Right lobe of liver (tissue), 6 donors: ENCODE results near the gene PPP1R9A. TPM values are rescaled to one million over a fixed set of nuclear protein-coding genes. Genes with fewer than 3 reads are reported as not detected.

Experiments used
- ATAC-seq, 4 donors: fragments of 200-7000 bp; cut with Tn5 transposase; one replicate each; pipeline ENCODE4 v1.9.1; 2020; ENCODE audit warnings: mild to moderate bottlenecking in 4 of 4, moderate library complexity in 4 of 4
- DNase-seq, 3 donors: peaks; one replicate each; pipeline ENCODE4 v3.0.0-alpha.2; 2020
- H3K27ac ChIP-seq, 3 donors: fragments of 200-600 bp; one replicate each; pipeline ENCODE4 v1.8.0; 2022
- H3K27me3 ChIP-seq, 2 donors: fragments of 200-600 bp; one replicate each; pipeline ENCODE4 v1.8.0; 2022
- H3K36me3 ChIP-seq, 4 donors: fragments of 200-600 bp; sonication (generic) in 1 of 4; one replicate each; pipeline versions ENCODE4 v1.5.1 to v1.8.0; 2017 to 2022; ENCODE audit warnings: control low read depth in 1 of 4
- H3K4me1 ChIP-seq, 4 donors: fragments of 200-600 bp; sonication (generic) in 1 of 4; one replicate each; pipeline versions ENCODE4 v1.5.1 to v1.8.0; 2017 to 2022; ENCODE audit warnings: control low read depth in 1 of 4
- H3K4me3 ChIP-seq, 3 donors: fragments of 200-600 bp; one replicate each; pipeline ENCODE4 v1.8.0; 2022
- H3K9me3 ChIP-seq, 4 donors: fragments of 200-600 bp; sonication (generic) in 1 of 4; one replicate each; pipeline versions ENCODE4 v1.5.1 to v1.8.0; 2017 to 2022; ENCODE audit warnings: control low read depth in 1 of 4
- POLR2A ChIP-seq: fragments of 450-650 bp; IDR thresholded peaks from one replicate; pipeline ENCODE4 v1.6.1; 2017; ENCODE audit warnings: antibody characterized with exemption, mild to moderate bottlenecking
- WGBS: methylation state at CpG from one replicate; pipeline ENCODE4 v1.1.6; 2018; ENCODE audit warnings: low coverage, low lambda C conversion rate; ENCODE audit not compliant: insufficient coverage; ENCODE audit errors: missing lambda C conversion rate; 5-methylcytosine and 5-hydroxymethylcytosine counted together
- intact Hi-C, 2 donors: fragments of 100-400 bp; cut with DNase I; formaldehyde crosslinking; loops; one replicate each; pipeline versions ENCODE4 v1.11.2 to v1.14.1; 2022
- total RNA-seq, 6 experiments: library from RNA; depleted of rRNA in 2 of 6; stranded (reverse); fragments of >200 nt in 2 of 6; fragmentation: NEBNext Ultra II Directional in 3 of 6; extraction: Animal tissue kit (Norgen Biotek cat#: 25700) in 3 of 6; gene quantifications; one replicate each; pipeline versions ENCODE4 v1.1.0 to v1.2.4, GENCODE V29; 2016 to 2023
- TF ChIP-seq, protein P1 (sequence below), 4 donors: fragments of 200-600 bp in 3 of 4; fragments of 450-650 bp in 1 of 4; IDR thresholded peaks; one replicate each; pipeline versions ENCODE4 v1.5.1 to v1.8.0; 2016 to 2022; ENCODE audit warnings: antibody characterized with exemption in 4 of 4, mild to moderate bottlenecking in 2 of 4
- donor health status: DM: no; HTN: yes; CAD: no.
- donor health status: DM: no; HTN: no; CAD: no.
- donor health status: DM: no; HTN: no; CAD: no.
- donor health status: DM: no; HTN: yes; CAD: no.
- donor health status: DM: no; HTN: yes; CAD: no.

PPP1R9A gene
- total RNA-seq, 6 experiments from 2014 or later = 0.49 to 2.0 (median 0.81) TPM

GRCh38 chr7:95240921-95241320 lies 333.5 kb downstream of the PPP1R9A start:
- intact Hi-C loops = no loop called here
- Histone ChIP-seq H3K4me1 (no peaks in the 10 kb centered on the region), H3K36me3 (no peaks in the 10 kb centered on the region), H3K27me3 (no peaks in the 10 kb centered on the region), H3K27ac (no peak overlapping the region), H3K4me3 (no peak overlapping the region), H3K9me3 (no peaks in the 10 kb centered on the region)
- no peak for DNase-seq
- peak; percentile 78 to 98 (median 89) for ATAC-seq
- TF ChIP-seq, protein P1, sequence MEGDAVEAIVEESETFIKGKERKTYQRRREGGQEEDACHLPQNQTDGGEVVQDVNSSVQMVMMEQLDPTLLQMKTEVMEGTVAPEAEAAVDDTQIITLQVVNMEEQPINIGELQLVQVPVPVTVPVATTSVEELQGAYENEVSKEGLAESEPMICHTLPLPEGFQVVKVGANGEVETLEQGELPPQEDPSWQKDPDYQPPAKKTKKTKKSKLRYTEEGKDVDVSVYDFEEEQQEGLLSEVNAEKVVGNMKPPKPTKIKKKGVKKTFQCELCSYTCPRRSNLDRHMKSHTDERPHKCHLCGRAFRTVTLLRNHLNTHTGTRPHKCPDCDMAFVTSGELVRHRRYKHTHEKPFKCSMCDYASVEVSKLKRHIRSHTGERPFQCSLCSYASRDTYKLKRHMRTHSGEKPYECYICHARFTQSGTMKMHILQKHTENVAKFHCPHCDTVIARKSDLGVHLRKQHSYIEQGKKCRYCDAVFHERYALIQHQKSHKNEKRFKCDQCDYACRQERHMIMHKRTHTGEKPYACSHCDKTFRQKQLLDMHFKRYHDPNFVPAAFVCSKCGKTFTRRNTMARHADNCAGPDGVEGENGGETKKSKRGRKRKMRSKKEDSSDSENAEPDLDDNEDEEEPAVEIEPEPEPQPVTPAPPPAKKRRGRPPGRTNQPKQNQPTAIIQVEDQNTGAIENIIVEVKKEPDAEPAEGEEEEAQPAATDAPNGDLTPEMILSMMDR (IDR thresholded peaks at IDR 0.05) = no peak
- no peak for TF ChIP-seq POLR2A
- 30% methylated on average over 1 of the region's 1 CpG for WGBS

- intact Hi-C loops = no loop called here
- no peak for ATAC-seq
- no peak overlapping the region for H3K4me3 ChIP-seq
- DNase-seq = no peak
- no peaks in the 10 kb centered on the region for H3K27me3 ChIP-seq
- TF ChIP-seq, protein P1 (IDR thresholded peaks at IDR 0.05) = no peak
- TF ChIP-seq POLR2A = no peak
- WGBS = 19% methylated on average over 2 of the region's 2 CpGs
- H3K27ac ChIP-seq = no peak overlapping the region
- H3K4me1 ChIP-seq = peaks cover 0 to 3% (median 0%) of the 10 kb centered on the region in 4 donors
- no peaks in the 10 kb centered on the region for H3K36me3 ChIP-seq
- no peaks in the 10 kb centered on the region for H3K9me3 ChIP-seq
These were observed 334.9 kb downstream of the PPP1R9A start for GRCh38 chr7:95242266-95242665.

DNA sequence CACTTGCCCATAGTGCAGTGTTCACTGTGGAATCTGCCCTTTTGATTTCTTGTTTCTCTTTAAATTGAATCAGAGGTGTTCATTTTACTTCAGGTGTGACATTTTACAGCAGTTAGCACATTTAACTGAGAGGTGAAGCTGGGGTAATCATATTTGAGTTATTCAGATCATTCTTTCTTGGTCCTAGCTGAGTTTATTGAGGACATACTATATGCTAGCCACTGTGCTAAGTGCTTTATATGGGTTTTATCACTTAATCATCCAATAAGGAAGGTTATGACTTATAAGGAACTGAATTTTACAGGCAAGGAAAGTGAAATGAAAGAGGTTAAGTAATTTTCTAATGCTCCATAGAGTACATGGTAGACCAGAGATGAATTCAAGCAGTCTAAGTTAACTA lies 337.2 kb downstream of the PPP1R9A start:
- intact Hi-C loops = no loop called here
- ATAC-seq (no peak), DNase-seq (no peak)
- no peaks in the 10 kb centered on the region for H3K27me3 ChIP-seq
- TF ChIP-seq POLR2A = no peak
- TF ChIP-seq, protein P1 (IDR thresholded peaks at IDR 0.05) = no peak
- peaks cover 0 to 3% (median 0%) of the 10 kb centered on the region in 4 donors for H3K4me1 ChIP-seq
- no peak overlapping the region for H3K27ac ChIP-seq
- no peaks in the 10 kb centered on the region for H3K9me3 ChIP-seq
- H3K4me3 ChIP-seq = no peak overlapping the region
- H3K36me3 ChIP-seq = no peaks in the 10 kb centered on the region

GRCh38 chr7:95245828-95246500 lies 338.6 kb downstream of the PPP1R9A start:
- intact Hi-C loops = no loop called here
- Histone ChIP-seq H3K27ac (no peak overlapping the region), H3K27me3 (no peaks in the 10 kb centered on the region), H3K4me3 (no peak overlapping the region), H3K36me3 (no peaks in the 10 kb centered on the region), H3K9me3 (no peaks in the 10 kb centered on the region), H3K4me1 (peaks cover 0 to 3% (median 0%) of the 10 kb centered on the region in 4 donors)
- no peak for TF ChIP-seq POLR2A
- TF ChIP-seq, protein P1 (IDR thresholded peaks at IDR 0.05) = no peak
- WGBS = 77% methylated on average over 5 of the region's 5 CpGs
- ATAC-seq = no peak
- DNase-seq = no peak
